B cell (primary cell): ENCODE results near the gene DOCK8. TPM values are rescaled to one million over a fixed set of nuclear protein-coding genes. Genes with fewer than 3 reads are reported as not detected.
A peak's percentile ranks its signal among the peaks of the same experiment; 100 is the strongest.

Source experiments
- ATAC-seq: fragments of 200-7000 bp; cut with Tn5 transposase; one replicate; pipeline ENCODE4 v1.10.0; 2021; ENCODE audit warnings: low read depth, mild to moderate bottlenecking, moderate number of reproducible peaks, moderate library complexity
- CTCF ChIA-PET: fragments of 350-600 bp; sonication (Branson Sonifier 250); formaldehyde crosslinking; loops from one replicate; lab custom pipeline; 2021; ENCODE audit warnings: antibody characterized with exemption, inconsistent platforms; lab: Charles Lee
- POLR2A ChIA-PET: fragments of 350-600 bp; sonication (Branson Sonifier 250); formaldehyde crosslinking; loops from one replicate; lab custom pipeline; 2021; ENCODE audit warnings: antibody characterized with exemption; lab: Charles Lee
- DNase-seq: peaks from one replicate; pipeline ENCODE4 v3.0.0; 2013
- H2AFZ ChIP-seq: 2 replicates; pipeline ENCODE4 v1.6.1; 2012; ENCODE audit warnings: mild to moderate bottlenecking, low read depth, low read length; ENCODE audit not compliant: insufficient read depth, poor library complexity, severe bottlenecking
- H3K27ac ChIP-seq, 2 donors: 1 replicate in 1 of 2; 2 replicates in 1 of 2; pipeline ENCODE4 v1.5.1; 2012 to 2013; ENCODE audit warnings: low read length in 2 of 2, mild to moderate bottlenecking in 2 of 2, moderate library complexity in 1 of 2
- H3K27me3 ChIP-seq, 4 experiments: fragments of 200-600 bp in 1 of 4; sonication (generic) in 1 of 4; replicated peaks in 1 of 4; 1 replicate in 2 of 4; 2 replicates in 2 of 4; pipeline versions ENCODE4 v1.6.1 to v1.7.0; 2013 to 2016; ENCODE audit warnings: low read length in 3 of 4, mild to moderate bottlenecking in 2 of 4, mixed read lengths in 1 of 4, moderate library complexity in 1 of 4; ENCODE audit not compliant: insufficient read depth in 4 of 4, control insufficient read depth in 3 of 4; ENCODE audit errors: control extremely low read depth in 1 of 4
- H3K36me3 ChIP-seq, 2 experiments: replicated peaks in 1 of 2; 1 replicate in 1 of 2; 2 replicates in 1 of 2; pipeline versions ENCODE4 v1.6.1 to v1.7.1; 2013; ENCODE audit warnings: low read length in 1 of 2; ENCODE audit not compliant: insufficient read depth in 2 of 2, control insufficient read depth in 1 of 2; ENCODE audit errors: control extremely low read depth in 1 of 2, extremely low read depth in 1 of 2
- H3K4me1 ChIP-seq, 2 donors: fragments of 200-600 bp in 1 of 2; sonication (generic) in 1 of 2; 1 replicate in 1 of 2; 2 replicates in 1 of 2; pipeline versions ENCODE4 v1.5.1 to v1.6.1; 2013 to 2017; ENCODE audit warnings: low read length in 2 of 2; ENCODE audit not compliant: control insufficient read depth in 2 of 2, insufficient read depth in 2 of 2
- H3K4me2 ChIP-seq: replicated peaks from 2 replicates; pipeline ENCODE3; 2012; ENCODE audit warnings: mild to moderate bottlenecking, low read depth, low read length; ENCODE audit not compliant: poor library complexity, severe bottlenecking
- H3K4me3 ChIP-seq, 5 experiments: fragments of 200-600 bp in 1 of 5; sonication (generic) in 1 of 5; 1 replicate in 3 of 5; 2 replicates in 2 of 5; pipeline versions ENCODE4 v1.5.1 to v1.7.0; 2011 to 2016; ENCODE audit warnings: low read length in 4 of 5, mild to moderate bottlenecking in 4 of 5, low read depth in 2 of 5, control low read depth in 1 of 5, moderate library complexity in 1 of 5; ENCODE audit not compliant: insufficient read depth in 1 of 5; ENCODE audit errors: control extremely low read depth in 1 of 5, extremely low read depth in 1 of 5
- H3K79me2 ChIP-seq: fragments of 200-600 bp; sonication (generic); one replicate; pipeline ENCODE4 v1.6.0; 2016; ENCODE audit warnings: low read length; ENCODE audit not compliant: control insufficient read depth, insufficient read depth
- H3K9ac ChIP-seq: fragments of 200-600 bp; sonication (generic); 2 replicates; pipeline ENCODE4 v1.6.1; 2017; ENCODE audit warnings: mild to moderate bottlenecking, low read length, moderate library complexity
- H3K9me3 ChIP-seq, 3 donors: one replicate each; pipeline versions ENCODE4 v1.6.1 to v1.7.1; 2013; ENCODE audit warnings: low read length in 2 of 3; ENCODE audit not compliant: control insufficient read depth in 2 of 3, insufficient read depth in 1 of 3; ENCODE audit errors: control extremely low read depth in 1 of 3
- H4K20me1 ChIP-seq: 2 replicates; pipeline ENCODE4 v1.6.0; 2012; ENCODE audit warnings: mild to moderate bottlenecking, low read length; ENCODE audit not compliant: insufficient read depth, control insufficient read depth, poor library complexity, severe bottlenecking
- H3K27ac Mint-ChIP-seq: one replicate; pipeline ENCODE4 v1.8.0; 2021; ENCODE audit warnings: mixed read lengths
- H3K27me3 Mint-ChIP-seq: one replicate; pipeline ENCODE4 v1.8.0; 2021; ENCODE audit warnings: mixed read lengths
- H3K4me1 Mint-ChIP-seq: one replicate; pipeline ENCODE4 v1.8.0; 2021; ENCODE audit warnings: mixed read lengths
- H3K4me3 Mint-ChIP-seq: one replicate; pipeline ENCODE4 v1.8.0; 2021; ENCODE audit warnings: mixed read lengths
- H3K9me3 Mint-ChIP-seq: one replicate; pipeline ENCODE4 v1.8.0; 2022; ENCODE audit warnings: mixed read lengths; ENCODE audit not compliant: insufficient read depth
- CTCF ChIP-seq: fragments of 200-600 bp; IDR thresholded peaks from one replicate; pipeline ENCODE4 v1.8.0; 2022; ENCODE audit warnings: antibody characterized with exemption, mild to moderate bottlenecking
- EZH2 ChIP-seq: IDR thresholded peaks from 2 replicates; pipeline ENCODE4 v1.6.1; 2012; ENCODE audit warnings: borderline replicate concordance, low read depth, mild to moderate bottlenecking, moderate library complexity, low read length; ENCODE audit not compliant: insufficient read depth, poor library complexity, severe bottlenecking
- WGBS: methylation state at CpG from one replicate; pipeline ENCODE4 v1.1.5; 2013; ENCODE audit warnings: missing lambda C conversion rate; ENCODE audit not compliant: insufficient coverage; 5-methylcytosine and 5-hydroxymethylcytosine counted together
- intact Hi-C: fragments of 100-400 bp; cut with micrococcal nuclease; formaldehyde crosslinking; loops from one replicate; pipeline ENCODE4 v1.10.0; 2022
- polyA plus RNA-seq: library from polyadenylated mRNA; depleted of rRNA; stranded (reverse); fragments of >200 nt; gene quantifications from 2 replicates; pipeline ENCODE4 v1.2.3, GENCODE V29; 2012
- total RNA-seq, 2 donors: library from RNA; stranded (reverse); fragments of 120-200 nt in 1 of 2; gene quantifications; 1 replicate in 1 of 2; 2 replicates in 1 of 2; pipeline versions ENCODE4 v1.2.3 to v1.2.4, GENCODE V29; 2013 to 2022

Gene DOCK8
- total and polyA plus RNA-seq, 2 donors (not counting 1 experiment from before 2014, with no cell fraction given) = 47.6 to 288 TPM

DNA sequence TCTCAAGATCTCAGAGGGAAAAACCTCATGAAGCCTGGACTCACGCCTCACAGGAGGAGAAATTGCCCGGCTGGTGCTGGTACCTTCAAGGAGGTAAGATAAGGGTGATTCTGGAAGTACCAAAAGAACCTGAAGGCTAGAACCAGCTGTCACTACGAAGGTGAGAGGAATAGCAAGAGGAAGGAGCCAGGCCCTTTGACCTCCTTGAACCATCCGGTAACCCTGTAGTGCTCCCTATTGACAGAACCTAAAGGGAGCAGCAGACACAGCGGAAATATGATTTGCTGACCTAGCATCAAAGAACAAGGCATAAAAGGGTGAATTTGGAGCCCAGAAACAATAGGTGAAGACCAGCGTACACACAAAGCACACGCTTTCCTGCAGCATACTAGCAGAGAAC lies 92.2 kb downstream of the DOCK8 start:
- Mint-ChIP-seq H3K27me3 (no peaks in the 10 kb centered on the region), H3K4me1 (no peaks in the 10 kb centered on the region), H3K27ac (peak overlapping the region; percentile 59), H3K9me3 (no peaks in the 10 kb centered on the region), H3K4me3 (no peak overlapping the region)
- CTCF ChIA-PET = interaction anchor here (0.7 to 1.5 kb wide), 9 partner anchors 9 to 130 kb away, joined by 3 to 6 read pairs (median 4); partner anchors contain the start of gene DOCK8
- Histone ChIP-seq H2AFZ (no peak overlapping the region), H3K36me3 (peaks cover 7 to 82% of the 10 kb centered on the region in 2 experiments), H3K4me1 (no peaks in the 10 kb centered on the region), H3K9ac (no peak overlapping the region), H3K4me3 (no peak overlapping the region), H3K79me2 (peaks cover 65% of the 10 kb centered on the region), H3K27ac (peak overlapping the region in 1 of 2 donors; percentile 21), H3K9me3 (no peaks in the 10 kb centered on the region), H3K27me3 (no peaks in the 10 kb centered on the region), H4K20me1 (peaks cover 21% of the 10 kb centered on the region), H3K4me2 (no peak overlapping the region)
- DNase-seq = peak; percentile 62
- intact Hi-C loops = loop anchor here (5.0 kb wide), 1 partner anchor 130 kb away; the partner anchor contains the start of gene ZNG1A
- TF ChIP-seq CTCF (peak; percentile 34), EZH2 (no peak)
- 98% methylated on average over 5 of the region's 7 CpGs for WGBS
- POLR2A ChIA-PET = no interaction called here
- peak; percentile 58 for ATAC-seq

GRCh38 chr9:311841-312240 lies 97.2 kb downstream of the DOCK8 start:
- no peak overlapping the region for H3K9ac ChIP-seq
- H3K9me3 ChIP-seq = no peaks in the 10 kb centered on the region
- no peak overlapping the region for H2AFZ ChIP-seq
- H3K4me2 ChIP-seq = no peak overlapping the region
- 94% methylated on average over 13 of the region's 14 CpGs for WGBS
- no peaks in the 10 kb centered on the region for H3K4me1 Mint-ChIP-seq
- H3K36me3 ChIP-seq = peaks cover 22 to 84% of the 10 kb centered on the region in 2 experiments
- H3K27me3 ChIP-seq = no peaks in the 10 kb centered on the region
- H3K27ac Mint-ChIP-seq = no peak overlapping the region
- H3K27ac ChIP-seq = no peak overlapping the region
- TF ChIP-seq CTCF (no peak), EZH2 (no peak)
- CTCF ChIA-PET = no interaction called here
- peaks cover 45% of the 10 kb centered on the region for H3K79me2 ChIP-seq
- H3K4me3 ChIP-seq = no peak overlapping the region
- no peaks in the 10 kb centered on the region for H3K4me1 ChIP-seq
- H3K9me3 Mint-ChIP-seq = no peaks in the 10 kb centered on the region
- POLR2A ChIA-PET = no interaction called here
- peaks cover 33% of the 10 kb centered on the region for H4K20me1 ChIP-seq
- intact Hi-C loops = no loop called here
- DNase-seq (no peak), ATAC-seq (no peak)
- no peaks in the 10 kb centered on the region for H3K27me3 Mint-ChIP-seq
- H3K4me3 Mint-ChIP-seq = no peak overlapping the region
